ENCODE results near the gene ZNF622.

ZNF622 gene

DNA sequence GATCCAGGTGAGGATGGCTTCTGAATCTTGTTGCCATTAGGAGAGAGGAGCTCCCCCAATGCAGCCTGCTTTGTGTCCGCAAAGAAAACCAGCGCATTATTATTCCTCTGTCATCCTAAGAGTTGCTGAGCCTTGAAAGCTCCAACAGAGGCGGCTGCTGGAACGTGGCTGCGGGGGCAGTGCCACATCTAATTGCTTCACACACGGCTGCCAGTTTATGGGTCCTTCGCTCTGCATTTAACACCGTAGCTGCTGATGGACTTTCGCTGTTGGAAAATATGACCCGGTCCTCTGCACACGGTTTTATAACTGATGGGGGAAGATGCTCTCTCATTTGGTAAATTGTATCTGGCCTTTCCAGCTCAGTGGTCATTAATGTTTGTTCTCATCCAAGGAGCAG is 38.0 kb downstream of the ZNF622 start:
- DNase-seq: no peak

DNA sequence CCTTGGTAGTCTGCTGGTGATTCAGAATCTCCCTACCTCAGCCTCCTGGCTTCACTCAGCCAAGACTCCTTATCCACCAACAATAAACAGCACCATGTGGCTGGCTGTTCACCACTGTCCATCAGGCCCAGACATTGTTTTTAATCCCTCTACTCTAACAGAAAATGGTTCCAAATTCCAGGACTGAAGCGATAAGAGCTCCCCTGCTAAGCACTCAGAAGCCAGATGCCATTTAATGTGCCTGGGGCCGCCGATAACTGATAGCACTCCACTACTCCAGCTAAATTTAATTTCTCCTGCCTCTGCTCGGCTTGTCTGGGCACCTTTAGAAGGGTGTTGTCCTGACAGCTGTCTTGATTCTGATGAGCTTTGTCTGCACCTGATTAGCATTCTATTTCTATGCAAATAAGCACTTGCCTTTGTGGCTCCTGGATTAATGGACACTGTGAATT is 47.1 kb downstream of the ZNF622 start:
- DNase-seq: no peak

DNA sequence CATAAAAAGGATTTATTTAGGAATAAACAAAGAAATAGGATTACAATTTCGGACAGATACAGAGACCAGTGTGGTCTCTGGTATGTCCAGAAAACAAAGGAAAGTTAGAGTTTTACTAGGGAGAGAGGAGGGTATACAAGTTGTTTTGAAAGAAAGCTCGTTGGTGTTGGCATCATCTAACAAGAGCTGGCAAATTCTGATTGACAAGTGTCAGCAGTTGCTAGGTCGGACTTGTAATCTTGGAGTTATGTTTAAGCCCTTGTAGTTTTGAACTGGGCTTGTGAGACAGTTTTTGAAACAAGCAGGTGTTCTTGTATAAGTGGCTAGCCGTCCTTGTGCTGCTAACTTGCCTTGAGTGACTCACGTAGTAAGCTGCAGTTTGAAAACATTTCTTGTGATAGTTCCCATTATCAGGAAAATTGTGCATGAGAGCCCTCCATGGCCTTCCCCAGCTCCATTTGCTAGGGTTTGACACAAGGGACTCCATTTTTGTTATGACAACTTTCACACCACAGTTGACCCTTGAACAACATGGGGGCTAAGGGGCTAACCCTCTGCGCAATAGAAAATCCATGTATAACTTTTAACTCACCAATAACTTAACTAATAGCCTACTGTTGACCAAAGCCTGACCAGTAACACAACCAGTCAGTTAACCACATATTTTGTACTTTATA is 48.1 kb downstream of the ZNF622 start:
- no peak for DNase-seq

DNA sequence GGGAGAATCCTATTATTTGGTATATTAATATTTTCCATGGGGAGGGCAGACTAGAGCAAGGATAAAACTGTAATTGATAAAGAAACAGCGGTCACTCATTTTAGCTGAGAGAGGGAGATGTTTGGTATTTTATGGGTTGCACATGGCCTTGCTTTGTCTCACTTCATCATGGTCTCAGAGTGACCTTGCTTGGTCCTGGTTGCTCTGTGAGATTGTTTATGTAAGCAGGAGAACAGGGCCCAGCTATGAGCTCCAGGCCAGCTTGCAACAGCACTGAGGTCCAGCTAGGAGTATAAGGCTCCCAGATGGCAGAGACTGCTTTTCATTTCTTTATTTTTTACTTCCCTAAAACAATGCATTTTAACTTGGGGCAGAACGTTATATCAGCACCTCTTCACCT is 50.7 kb downstream of the ZNF622 start:
- no peak for DNase-seq

DNA sequence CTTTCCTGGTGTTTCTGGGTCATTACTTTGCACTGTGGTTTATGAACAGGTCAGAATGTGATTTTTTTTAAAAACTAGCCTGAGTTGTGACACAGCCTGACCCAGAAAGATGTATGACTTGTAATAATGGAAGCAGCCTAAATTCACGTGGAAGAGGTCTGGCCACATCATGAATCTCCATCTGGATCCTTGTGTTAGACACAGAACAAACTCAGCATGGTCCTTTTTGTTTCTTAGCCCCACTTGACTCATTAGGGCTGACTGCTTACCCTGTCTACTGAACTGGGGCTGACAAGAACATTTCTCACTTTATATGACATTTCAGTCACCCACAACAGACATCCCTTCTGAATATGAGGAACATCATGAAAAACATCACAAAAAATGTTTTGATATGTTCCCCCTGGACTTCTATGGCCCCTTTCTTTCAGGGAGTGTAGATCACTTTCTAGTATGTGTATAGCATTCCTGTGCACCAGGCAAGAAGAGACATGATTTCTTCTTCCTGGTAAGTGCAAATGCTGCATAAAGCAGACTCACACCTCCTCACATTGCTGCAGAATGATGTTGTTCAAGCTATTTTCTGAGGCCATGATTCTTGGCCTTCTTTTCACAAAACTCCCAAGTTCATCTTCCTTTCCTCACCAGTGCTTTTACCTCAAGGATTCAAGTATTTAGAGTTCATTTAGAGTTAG is 52.3 kb downstream of the ZNF622 start:
- no peak for DNase-seq

DNA sequence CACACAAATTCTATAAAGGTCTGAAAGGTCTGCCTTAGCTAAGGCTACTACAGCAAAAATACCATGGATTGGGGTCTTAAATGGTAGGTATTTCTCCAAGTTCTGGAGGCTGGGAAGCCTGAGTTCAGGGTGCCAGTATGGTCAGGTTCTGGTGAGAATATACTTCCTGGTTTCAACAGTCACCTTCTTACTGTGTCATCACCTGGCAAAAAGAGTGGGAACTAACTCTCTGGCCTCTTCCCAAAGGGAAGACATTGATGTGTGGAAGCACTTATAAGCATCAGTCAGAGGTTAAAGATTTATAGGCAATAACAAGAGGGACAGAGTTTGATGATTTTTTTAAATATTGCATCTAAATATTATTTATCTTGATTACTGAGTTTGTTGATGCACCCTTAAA is 53.0 kb downstream of the ZNF622 start:
- no peak for DNase-seq

DNA sequence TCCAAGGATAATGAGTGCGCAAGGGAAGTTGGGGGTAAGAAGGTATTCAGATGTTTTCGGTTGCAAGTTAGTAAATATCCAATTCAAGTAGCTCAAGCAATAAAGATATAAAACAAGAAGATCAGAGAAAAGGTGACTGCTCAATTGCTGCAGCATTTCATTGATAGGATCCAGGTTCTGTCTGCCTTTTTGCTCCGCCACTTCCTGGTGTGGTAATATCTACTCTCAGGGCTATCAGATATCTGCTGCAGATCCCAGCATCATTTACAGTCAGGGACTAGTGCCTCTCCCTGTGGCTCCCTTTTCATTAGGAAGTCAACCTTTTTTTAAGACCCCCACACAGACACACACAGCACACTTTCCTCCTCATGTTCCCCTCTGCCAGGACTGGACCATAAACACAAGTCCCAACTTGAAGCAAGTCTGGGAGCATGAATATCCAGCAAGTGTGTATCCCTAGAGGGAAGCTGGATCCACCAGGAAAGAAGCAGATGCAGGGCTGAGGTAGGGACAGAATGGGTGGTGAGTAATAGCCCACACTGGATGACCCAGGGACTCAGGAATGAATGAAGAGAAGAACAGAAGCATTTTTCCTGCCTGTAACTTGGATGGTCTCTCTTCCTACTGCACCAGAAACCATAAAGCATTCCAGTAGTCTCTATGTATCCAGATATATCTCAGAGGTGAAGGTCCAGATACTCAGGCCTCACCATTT is 53.7 kb downstream of the ZNF622 start:
- peak; percentile 55 for DNase-seq

DNA sequence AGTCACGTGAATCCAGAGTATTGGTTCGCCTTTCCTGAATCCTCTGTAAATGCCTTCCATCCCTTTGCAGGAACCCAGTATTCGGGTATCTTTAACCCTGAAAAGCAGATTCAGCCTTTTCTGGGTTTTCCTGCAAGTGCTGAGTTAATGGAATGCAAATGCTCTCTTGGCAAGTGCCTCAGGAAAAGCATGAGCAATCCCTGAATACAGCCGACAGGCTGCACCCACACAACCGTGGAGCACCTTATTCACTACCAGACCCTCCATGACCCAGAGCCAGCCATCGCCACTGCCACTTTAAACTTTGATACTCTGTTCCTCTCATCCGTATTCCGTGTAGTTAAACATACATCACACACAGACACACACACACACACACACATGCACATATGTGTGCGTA is 54.4 kb downstream of the ZNF622 start:
- DNase-seq: peak; percentile 18

DNA sequence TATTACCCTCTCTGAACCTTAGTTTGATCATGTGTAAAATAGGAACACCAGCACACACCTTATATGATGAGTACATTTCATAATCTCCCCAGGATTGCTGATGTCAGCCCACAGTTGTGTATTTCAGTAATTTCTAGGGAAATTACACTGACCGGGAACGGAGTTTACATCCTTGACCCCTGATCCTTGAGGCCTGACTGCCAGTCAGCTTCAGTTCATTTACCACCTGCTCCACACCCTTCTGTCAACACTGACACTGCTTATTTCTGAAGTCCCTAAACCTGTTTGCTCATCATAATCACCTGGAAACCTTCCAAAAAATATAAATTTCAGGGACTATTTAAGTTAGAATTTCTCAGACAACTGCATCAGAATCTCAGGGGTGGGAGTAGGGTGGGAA is 55.3 kb downstream of the ZNF622 start:
- DNase-seq: no peak

DNA sequence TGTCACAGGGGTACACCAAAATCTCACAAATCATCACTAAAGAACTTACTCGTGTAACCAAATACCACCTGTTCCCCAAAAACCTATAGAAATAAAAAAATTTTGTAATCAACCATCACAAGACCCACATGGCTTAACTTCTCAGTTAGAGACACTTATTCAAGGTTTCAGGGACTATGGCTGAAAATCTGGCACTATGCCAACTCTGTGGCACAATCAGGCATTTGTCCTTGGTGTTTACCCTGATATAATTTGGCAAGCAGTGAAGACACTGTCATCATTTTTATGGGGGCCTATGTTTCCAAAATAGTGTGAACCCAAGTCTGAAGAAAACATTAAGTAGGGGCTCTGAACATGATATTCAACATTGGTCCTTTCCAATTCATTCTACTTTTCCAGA is 59.0 kb downstream of the ZNF622 start:
- DNase-seq: no peak

DNA sequence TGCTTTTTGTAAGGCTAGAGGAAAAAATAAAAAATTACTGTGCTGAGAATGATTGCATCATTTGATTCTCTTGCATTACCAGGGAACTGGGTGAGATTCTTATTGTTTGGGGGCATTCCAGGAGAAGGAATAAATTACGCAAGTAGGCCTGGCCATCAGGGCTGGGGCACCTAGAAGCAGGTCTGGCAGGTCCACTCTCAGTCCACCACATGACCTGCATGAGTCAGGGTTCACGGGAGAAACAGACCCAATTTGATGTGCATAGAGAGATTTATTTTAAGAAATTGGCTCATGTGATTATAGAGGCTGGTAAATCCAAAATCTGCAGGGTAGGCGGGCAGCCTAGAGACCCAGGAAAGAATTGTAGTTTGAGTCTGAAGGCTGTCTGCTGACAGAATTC is 59.6 kb downstream of the ZNF622 start:
- no peak for DNase-seq

Data from EL (cell line).